Measurements from ENCODE around the gene LGR4.

LGR4 gene

DNA sequence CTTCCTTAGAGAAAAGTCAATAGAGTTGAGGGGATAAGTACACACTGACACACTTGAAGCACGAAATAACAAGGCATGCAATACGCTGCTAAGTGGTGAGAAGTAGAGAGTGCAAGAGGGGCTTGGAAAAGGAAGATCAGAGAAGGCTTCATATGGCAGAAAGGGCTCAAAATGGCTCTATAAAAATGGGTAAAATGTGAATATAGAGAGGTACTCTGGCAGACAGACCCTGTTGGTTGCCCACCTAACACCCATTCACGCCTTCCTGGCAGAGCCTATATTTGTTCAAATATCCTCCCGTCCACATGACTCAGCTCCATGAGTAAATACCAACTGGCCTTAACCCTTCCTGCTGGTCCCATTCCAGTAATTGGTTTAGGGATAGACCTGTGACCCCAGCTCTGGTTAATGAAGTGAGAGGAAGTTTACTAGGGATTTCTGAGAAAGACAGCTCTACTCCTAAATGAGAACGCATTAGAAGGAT lies 70.7 kb downstream of the LGR4 start:
- no peak for DNase-seq (ENCODE audit: low read depth)

DNA sequence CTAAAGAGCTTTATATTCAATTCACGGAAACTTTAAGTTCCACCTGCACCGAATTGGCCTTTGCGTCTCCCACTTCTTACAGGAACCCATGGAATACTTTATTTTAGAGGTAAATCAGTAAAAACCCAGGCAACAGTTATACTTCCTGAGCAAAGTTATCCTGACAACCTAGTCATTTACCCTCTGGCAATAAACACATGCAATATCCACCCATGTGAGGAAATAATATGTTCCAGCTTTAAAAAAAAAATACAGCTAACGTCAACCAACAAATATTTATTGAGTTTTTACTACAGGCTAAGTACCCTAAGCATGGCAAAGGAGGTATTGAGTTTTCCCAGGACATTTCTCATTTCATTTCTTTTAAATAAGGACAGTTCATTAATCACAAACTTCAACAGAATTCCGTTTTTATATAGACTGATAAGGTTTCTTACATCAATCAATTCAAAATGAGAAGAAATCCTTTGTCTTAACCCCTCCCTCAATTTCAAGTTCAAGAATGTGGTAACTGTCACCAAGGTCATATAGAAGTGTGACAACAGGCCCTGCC lies 71.2 kb downstream of the LGR4 start:
- no peak for DNase-seq (ENCODE audit: low read depth)

DNA sequence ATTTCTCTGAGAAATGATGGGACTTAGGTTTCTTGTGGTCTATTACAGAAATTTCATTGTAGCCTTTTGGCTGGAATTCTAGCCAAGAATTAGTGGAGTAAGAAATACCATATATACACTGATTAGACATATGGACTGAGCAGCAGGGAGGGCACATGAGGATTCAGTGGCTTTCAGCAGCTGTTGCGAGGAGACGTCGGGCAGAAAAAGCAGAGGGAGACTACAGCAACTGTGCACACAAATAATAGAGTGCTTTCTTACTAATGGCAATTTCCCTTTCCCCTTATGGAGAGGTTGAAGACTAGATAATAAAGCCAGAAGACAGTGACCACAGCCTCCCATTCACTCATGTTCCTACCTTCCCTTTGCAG lies 74.2 kb downstream of the LGR4 start:
- no peak for DNase-seq (ENCODE audit: low read depth)

DNA sequence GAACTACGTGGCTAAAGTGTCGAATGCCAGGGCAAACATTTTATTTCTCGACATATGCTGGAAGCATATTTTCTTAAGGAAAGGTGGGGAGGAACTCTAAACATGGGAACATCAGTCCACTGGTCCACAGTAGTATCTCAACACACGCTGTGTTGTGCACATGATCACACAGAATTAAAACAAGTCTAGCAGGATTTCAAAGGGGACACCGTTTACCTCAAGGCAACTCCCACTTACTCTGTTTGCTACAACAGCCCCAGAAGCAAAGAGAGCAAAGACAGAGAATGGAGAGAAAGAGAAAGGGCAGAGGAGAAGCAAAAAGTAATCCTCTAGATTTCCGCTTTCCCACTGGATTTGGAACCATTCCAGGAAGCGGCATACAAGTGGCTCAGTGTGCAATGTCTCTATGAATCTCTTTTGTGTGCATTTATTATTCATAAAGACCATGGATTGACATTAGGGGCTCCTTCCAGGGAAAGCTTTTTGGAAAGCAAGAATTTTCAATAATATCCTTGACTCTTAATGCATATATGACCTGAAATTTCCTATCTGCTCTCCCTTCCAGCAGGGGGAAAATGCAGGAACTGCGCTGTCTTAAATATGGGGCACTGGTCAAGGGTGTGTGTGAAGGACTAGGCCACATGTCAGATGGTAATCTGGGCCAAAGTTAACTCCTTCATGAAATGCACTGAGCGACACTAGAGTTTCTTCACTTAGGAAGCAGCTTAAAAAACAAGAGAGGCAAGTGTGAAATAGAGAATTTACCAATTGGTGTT lies 74.8 kb downstream of the LGR4 start:
- no peak for DNase-seq (ENCODE audit: low read depth)

DNA sequence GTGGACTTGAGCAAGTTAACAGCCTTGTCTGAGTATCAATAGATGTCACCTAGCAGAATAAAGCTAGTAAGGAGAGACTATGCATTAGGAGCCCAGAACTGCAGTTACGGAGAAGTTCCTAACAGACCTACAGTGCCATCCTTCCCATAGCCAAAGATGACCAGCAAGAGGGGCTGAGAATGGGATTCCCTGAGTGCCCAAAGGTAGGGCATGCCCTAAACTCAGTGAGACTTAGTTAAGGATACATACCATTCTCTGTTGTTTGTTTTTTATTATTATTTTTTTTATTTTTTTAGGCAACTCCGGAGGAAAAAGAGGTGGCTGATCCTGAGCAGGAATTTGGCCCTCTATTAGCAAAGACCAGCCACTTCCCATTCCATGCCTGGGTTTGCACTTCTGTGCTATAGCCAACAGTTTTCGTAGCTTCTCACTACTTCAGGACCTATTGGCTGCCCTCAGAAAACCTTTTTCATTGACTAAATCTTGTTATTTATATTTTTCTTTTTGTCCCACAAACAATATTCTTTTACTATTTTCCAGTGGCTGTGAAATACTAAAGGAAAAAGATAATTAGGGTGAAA lies 76.2 kb downstream of the LGR4 start:
- no peak for DNase-seq (ENCODE audit: low read depth)

DNA sequence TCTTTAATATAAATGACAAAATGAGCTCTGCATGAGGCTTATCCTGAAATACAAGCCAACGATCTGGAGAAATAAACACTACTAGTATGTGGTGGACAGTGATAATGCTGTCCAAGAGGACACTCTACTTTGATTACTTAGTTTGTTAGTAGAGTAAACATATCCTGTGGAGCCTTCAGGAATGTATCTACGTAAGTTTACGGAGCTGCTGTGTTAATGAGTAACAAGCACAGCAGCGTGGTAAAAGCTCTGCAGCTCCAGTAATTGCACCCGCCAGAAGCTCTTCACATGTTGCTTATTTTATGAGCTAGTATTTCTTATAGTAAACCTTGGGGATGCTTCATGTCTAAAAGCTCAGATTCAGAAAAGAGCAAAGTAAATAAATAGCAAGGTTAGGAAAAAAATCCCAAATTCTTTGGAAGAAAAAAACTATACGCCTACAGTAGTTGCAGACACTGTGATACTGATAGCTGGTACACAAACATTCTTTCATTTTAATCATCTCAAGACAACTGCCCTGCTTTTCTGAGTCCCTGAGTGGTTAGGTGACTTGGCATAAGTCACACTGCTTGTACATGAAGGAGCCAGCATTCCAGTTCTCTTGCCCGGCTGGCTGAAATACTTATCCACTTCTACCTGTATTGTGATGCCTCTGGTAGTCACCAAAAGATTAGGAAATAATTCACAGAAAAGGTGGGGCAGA lies 76.9 kb downstream of the LGR4 start:
- no peak for DNase-seq (ENCODE audit: low read depth)

DNA sequence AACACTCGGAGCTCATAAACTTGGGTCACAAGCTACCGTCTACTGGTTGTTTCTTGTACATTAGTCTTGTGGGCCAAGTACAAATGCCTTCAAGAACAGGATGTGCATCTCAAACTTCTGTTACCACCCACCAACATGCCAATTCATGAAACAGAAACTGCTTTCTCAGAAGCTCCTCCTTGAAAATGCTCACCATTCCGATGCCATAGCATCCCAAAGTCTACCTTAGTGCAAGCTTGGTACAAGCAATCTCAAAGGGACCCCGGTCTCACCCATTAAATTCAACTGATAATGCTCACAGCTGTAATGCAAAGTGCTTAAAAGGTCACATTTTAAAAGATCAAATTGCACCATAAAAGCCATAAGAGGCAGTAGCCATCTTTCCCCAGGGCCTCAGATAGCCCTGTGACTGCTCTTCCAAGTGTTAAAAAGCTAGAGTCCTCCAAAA lies 77.8 kb downstream of the LGR4 start:
- no peak for DNase-seq (ENCODE audit: low read depth)

DNA sequence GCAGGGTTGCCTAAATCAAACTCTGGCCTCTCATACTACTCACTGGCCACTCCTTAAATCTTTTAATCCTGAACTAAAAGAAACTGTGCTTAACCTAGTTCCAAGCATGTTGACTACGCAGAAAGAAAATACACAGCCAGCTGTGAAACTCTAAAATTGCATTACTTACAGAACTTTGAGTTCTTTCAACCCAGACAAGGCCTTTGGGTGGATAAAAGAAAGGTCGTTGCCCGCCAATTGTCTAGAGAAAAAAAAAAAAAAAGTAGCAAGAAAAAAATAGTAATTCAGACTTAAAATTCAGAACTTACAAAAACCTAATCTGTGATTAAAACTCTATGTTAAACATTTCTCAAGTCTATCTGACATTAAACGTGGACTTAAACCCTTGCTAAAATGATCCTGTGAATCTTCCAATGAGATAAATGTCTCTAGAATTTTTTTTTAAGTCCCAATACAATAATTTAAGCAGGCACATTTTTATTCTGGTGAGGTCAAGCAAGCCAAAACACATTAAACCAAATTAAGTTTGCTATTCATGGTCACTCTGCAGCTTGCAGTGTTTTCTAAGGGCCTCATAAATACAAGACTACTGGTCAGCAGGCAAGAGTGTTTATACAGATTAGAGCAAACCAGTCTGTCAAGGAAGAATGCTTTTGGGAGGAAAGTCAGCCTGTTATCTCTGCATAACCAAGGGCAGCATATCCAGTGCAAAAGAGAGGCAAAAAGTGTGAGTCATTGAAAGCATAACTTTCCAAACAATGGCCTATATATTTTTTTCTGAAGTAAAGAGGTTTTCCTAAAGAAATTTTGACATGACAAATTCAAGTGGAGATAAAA lies 80.1 kb downstream of the LGR4 start:
- no peak for DNase-seq (ENCODE audit: low read depth)

DNA sequence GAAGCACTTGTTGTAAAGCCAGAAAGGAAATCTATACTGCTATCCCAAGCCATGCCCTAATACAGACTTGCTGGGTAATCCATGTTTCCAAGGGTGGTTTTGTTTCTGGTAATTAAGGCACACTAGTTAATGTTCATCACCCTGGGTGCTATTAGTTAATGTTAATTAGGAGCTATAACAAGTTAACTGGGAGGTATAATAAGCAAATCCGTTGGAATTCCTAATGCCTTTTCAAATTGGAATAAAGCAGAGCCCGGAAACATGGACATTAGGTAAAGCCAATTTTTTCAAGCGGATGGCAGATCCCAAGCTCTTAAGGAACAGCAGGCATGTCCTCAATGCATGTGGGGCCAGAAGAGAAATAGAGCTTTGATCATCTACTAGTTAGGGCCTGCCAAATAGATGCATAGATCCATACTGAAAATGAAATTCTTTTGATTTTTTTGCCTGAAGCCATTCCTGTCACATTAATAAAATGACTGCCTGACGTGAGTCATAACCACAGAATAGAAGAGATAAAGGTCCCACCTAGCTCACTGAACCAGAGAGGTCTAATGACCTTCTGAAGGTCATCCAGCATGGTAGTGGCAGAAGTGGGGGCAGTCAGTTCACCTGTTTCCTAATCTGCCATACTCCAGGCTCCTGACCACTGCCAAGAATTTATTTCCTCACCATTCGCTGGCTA lies 81.1 kb downstream of the LGR4 start:
- DNase-seq (ENCODE audit: low read depth): no peak

DNA sequence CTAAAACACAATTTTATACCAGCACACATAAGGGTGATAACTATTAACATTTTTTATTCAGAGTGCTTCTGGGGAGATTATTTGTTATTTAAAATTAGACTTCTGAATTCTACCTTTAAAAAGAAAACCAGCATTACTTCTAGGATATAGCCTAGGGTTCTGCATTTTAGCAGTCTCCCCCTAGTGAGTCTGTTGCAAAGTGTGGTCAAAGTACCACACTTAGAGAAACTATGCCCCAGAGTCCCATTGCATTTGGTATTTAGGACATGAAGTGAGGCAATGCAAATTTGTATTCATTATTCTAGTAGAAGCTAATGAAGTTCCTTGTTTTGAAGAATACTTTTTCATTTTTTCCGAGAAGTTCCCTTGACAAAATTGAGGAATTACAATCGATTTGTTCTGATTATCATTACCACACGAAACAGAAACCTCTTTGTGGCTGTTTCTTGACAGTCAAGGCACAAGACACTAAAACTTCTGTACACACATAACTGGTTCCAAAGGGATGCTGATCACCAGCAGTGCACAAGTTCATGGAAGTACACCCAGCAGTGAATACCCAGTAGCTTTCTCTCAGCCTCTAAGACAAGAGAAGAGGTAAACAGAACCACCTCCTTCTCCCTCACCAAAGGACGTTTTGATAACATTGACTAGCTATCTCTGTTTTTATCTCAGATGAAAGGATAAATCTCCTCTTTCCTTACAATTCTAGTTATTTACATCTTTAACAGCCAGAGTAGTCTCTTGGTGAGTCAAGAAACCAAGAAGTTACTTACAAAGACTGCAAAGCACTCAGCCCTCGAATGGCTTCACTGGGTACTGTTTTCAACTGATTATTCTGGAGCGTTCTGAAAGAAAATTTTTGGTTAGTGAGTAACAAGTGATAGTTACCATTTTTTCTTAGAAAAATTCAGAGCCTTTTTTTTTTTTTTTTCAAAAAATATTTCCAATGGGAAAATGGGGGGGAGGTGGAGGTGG lies 82.0 kb downstream of the LGR4 start:
- no peak for DNase-seq (ENCODE audit: low read depth)

DNA sequence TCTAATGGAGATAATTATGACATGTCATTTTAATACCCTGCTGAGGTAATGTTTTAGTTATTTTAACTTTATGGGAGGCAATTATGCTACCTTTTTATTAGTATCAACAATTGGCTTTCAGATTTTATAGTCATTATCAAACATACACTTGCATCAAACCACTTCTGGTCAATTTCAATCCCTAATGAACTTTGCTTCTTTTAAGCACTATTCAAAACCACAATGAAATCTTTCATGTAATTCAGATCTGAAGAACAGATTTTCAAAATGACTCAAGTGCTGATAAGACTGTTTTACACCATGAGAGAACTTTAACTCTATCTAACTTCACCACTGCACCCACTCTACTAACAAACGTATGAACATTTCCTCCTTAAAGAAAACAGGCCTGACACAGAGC lies 83.7 kb downstream of the LGR4 start:
- no peak for DNase-seq (ENCODE audit: low read depth)

DNA sequence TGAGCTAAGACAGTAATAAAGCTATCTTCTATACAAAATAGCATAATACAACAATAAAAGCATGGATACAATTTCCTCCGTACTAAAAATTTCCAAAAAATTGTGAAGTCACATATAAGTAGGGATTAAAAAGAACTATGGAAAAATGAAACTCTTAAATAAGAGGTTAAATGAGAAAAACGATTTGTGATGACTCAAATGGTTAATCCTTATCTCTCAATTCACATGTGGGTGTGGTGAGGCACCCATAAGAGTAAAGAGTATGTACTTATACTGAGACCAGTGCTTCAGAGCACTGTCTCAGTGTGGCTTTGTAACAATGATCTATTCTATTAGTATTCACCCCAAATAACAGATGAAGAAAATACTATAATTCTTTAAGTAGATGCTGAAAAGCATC lies 84.6 kb downstream of the LGR4 start:
- DNase-seq (ENCODE audit: low read depth): no peak

DNA sequence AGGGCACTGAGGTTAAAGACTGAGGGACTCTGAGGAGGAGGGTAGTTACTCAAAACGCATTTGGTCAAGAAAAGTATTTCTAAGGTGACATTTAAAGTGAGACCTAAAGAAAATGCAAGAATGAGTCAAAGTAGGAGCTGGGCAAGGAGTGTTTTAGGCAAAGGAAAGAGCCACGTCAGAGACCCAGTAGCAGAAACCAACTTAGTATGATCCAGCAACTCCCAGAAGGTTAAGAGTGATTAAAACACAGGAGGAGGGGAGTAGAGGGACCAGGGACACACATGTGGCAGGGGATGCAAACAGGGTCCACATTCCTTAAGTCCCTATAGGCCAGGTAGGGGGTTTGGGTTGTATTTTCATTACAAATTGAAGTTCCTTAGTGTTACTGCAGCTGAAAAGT lies 85.2 kb downstream of the LGR4 start:
- DNase-seq (ENCODE audit: low read depth): no peak

DNA sequence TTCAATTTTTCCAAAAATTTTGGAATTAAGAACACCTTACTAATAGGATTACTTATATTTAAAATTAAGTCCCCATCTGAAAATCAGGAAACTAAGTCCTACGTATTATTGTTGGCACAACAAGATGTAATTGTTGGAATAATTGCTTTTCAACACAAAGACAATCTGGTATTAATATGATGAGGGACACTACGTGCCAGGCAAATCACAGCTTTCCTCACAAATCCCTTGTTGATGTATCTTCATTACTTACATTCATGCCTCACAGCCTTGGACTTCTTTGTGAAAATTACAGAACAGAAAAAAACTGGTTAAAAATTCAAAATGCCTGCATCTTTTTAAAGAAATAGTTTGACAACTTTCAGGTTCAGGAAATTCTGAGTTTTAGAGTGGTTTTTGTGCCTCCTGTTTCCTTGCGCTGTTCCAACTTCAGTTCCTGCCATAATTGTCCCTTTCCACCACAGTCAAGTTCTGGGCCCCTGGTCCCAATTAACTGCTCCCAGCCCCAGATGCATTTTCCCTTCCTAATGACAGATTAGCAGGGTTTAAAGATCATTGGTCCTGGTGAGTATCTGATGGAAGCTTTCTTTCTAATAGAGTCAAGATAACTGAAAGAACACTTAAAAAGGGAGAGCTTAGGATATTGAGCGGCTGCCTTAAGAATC lies 86.3 kb downstream of the LGR4 start:
- no peak for DNase-seq (ENCODE audit: low read depth)

DNA sequence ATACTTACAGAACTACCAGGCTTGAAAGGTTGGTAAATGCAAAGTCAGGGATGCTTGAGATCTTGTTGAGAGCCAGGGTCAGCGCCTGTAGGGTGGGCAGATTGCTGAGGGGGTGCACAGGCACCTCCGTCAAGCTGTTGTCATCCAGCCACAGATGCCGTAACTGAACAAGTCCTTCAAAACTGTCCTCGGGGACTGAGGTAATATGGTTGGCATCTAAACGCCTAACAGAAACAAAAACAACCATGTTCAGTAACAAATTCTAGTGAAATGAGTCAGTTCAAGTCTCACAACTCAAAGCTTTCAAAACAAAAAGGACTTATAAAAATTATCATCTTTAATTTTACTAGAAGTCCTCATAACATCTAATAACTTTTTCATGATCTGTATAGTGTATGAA lies 87.3 kb downstream of the LGR4 start:
- no peak for DNase-seq (ENCODE audit: low read depth)

DNA sequence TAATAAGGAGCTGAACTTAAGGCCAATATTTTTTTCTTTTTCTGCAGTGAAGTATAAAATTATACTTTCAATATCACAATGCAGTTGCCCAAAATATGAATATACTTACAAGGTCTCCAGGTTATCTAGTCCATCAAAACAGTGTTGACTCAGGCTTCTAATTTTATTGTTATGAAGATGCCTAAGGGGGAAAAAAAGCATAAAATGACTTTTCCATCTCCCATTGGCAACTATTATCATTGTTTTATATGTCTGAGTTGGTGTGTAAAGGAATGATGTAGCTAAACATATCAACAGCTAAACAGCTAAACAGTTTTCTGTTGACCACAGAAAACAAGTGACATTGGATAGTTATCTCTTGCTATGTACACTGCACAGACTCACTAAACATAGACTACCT lies 88.4 kb downstream of the LGR4 start:
- DNase-seq (ENCODE audit: low read depth): no peak

DNA sequence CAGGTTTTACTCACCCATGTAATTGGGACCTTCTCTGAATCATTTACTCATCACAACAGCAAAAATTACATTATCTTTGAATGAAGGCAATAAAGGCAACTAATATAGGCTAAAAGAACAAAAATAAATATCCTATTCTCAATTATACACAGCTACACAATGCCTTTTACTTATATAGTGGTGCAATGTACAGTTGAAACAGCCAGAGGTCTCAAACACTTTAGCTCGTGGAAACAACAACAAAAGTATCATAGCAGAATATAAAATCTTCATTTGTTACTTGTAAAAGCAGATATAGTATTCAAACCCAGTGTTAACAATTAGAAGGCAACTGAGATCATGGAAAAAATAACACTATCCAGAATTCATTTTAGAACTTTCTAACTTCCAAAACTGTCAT lies 88.9 kb downstream of the LGR4 start:
- no peak for DNase-seq (ENCODE audit: low read depth)

DNA sequence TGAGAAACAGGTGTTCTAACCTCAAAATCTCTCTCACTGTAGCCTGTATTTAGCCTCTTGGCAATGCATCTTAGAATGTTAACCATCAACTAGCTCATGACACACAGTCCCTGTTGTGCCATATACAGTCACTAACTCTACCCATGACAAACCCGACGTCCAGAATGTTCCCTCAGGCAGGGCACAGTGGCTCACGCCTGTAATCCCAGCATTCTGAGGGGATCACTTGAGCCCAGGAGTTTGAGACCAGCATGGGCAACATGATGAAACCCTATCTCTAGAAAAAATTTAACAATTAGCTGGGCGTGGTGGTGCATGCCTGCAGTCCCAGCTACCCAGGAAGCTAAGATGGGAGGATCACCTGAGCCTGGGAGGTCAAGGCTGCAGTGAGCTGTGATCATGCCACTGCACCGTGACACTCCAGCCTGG lies 91.3 kb downstream of the LGR4 start:
- no peak for DNase-seq (ENCODE audit: low read depth)

DNA sequence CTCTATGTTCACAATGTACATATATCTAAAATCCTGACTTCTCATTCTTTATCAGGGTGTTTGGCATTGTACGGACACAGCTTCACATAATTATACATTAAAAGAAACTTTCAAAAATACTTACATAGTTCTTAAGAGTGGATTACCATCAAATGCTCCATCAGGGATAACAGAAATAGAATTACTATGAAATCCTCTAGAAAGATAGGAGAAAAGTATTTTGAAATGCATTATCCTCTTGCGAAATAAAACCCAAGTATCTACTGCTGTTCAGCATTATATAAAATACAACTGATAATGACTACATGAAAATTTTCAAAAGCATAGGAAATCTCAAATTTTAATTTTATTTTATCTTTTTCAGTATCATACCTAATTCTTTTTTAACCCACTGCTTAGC lies 91.8 kb downstream of the LGR4 start:
- no peak for DNase-seq (ENCODE audit: low read depth)

DNA sequence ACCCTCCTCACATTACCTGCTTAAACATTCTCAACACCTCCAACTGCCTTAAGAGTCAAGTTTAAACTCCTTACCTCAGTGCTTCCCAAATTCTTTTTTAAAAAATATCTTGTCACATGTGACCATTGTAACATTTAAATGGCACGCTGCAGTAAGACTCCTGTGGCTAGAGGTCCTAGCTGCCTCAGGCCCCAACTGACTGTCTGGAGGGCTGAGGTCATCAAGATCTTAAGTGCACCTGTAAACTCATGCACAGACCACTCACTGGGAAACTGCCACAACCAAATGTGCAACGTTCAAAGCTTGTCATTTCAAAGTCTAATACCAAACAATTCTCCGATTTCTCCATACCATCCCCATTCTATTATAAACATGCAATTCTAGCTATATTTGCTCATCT lies 93.1 kb downstream of the LGR4 start:
- no peak for DNase-seq (ENCODE audit: low read depth)

Data from stimulated activated CD8-positive, alpha-beta memory T cell treated with anti-CD3 and anti-CD28 coated beads, Interleukin-15, amount 100 ng/mL, for 1 hour (primary cell).